Measurements from ENCODE around the gene DUS2. TPM values are rescaled to one million over a fixed set of nuclear protein-coding genes. Genes with fewer than 3 reads are reported as not detected.
A peak's percentile ranks its signal among the peaks of the same experiment; 100 is the strongest.

The DUS2 gene
- total and polyA plus RNA-seq, 9 of the 15 experiments (the other 6 are each of a cell fraction or from before 2014, with no cell fraction given), result 5.8 to 22.5 (median 20.6) TPM

GRCh38 chr16:68079626-68080344 is 56.7 kb downstream of the DUS2 start (continued):
- TF ChIP-seq YY1 (IDR thresholded peaks at IDR 0.05; ENCODE audit: borderline replicate concordance in 1 of 3, control insufficient read depth in 1 of 3, extremely low read depth in 1 of 3, insufficient read depth in 3 of 3, insufficient read length in 1 of 3, insufficient replicate concordance in 2 of 3, low read depth in 1 of 3, low read length in 2 of 3), result peak in 1 of 3 experiments; percentile 37
- TF ChIP-seq MBD2 (IDR thresholded peaks at IDR 0.05; ENCODE audit: borderline replicate concordance, low read depth), result peak; percentile 62
- peak; percentile 68 for TF ChIP-seq HMGN3 (IDR thresholded peaks at IDR 0.05; ENCODE audit: borderline replicate concordance, extremely low read depth, insufficient read length, low read depth, low read length)
- TF ChIP-seq FOXA1 (IDR thresholded peaks at IDR 0.05; ENCODE audit: borderline replicate concordance), result no peak
- TF ChIP-seq ZNF354B (CRISPR knock-in tag; IDR thresholded peaks at IDR 0.05), result no peak
- TF ChIP-seq ZNF449 (CRISPR knock-in tag; IDR thresholded peaks at IDR 0.05), result no peak; the same call in 1 of the 2 replicates
- TF ChIP-seq AFF1 (IDR thresholded peaks at IDR 0.05; ENCODE audit: low read depth in 1 of 2, partially characterized antibody in 2 of 2), result peak in 1 of 2 experiments; percentile 37
- TF ChIP-seq NR2F6 (CRISPR knock-in tag; IDR thresholded peaks at IDR 0.05), result 0 out of 2 replicates have a peak, but pooled peaks have one; percentile 8
- TF ChIP-seq RAD51 (IDR thresholded peaks at IDR 0.05; ENCODE audit: borderline replicate concordance, low read depth), result 0 out of 2 replicates have a peak, but pooled peaks have one; percentile 24
- TF ChIP-seq, protein P1, sequence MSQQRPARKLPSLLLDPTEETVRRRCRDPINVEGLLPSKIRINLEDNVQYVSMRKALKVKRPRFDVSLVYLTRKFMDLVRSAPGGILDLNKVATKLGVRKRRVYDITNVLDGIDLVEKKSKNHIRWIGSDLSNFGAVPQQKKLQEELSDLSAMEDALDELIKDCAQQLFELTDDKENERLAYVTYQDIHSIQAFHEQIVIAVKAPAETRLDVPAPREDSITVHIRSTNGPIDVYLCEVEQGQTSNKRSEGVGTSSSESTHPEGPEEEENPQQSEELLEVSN (IDR thresholded peaks at IDR 0.05; ENCODE audit: borderline replicate concordance in 1 of 2, extremely low read depth in 1 of 2, insufficient read depth in 1 of 2, insufficient read length in 1 of 2, low read depth in 1 of 2, low read length in 1 of 2, poor library complexity in 1 of 2, severe bottlenecking in 1 of 2), result peak in 1 of 2 experiments; percentile 22
- TF ChIP-seq NCOA1 (IDR thresholded peaks at IDR 0.05; ENCODE audit: low read depth), result peak; percentile 91; the same call in 1 of the 2 replicates
- peak; percentile 57 for TF ChIP-seq TAF9B (IDR thresholded peaks at IDR 0.05; ENCODE audit: partially characterized antibody)
- TF ChIP-seq RAD21 (CRISPR knock-in tag; conservative IDR thresholded peaks at IDR 0.05 in 1 of 2, IDR thresholded peaks at IDR 0.05 in 1 of 2), result 0 out of 4 replicates have a peak, but pooled peaks of 1 of the 2 experiments have one; percentile 2
- no peak; the same call in 1 of the 2 replicates for TF ChIP-seq XRCC5 (IDR thresholded peaks at IDR 0.05; ENCODE audit: low read depth, low read length)
- no peak for TF ChIP-seq ZNF316 (IDR thresholded peaks at IDR 0.05)
- peak in 1 of 2 experiments; percentile 70; a peak in 2 of 4 replicates for TF ChIP-seq TBL1XR1 (IDR thresholded peaks at IDR 0.05; ENCODE audit: low read length in 2 of 2)
- no peak for TF ChIP-seq ZNF23 (CRISPR knock-in tag; IDR thresholded peaks at IDR 0.05)
- TF ChIP-seq STAT5A (IDR thresholded peaks at IDR 0.05; ENCODE audit: borderline replicate concordance, low read length), result peak; percentile 56; the same call in 1 of the 2 replicates
- TF ChIP-seq NR3C1 (CRISPR knock-in tag; IDR thresholded peaks at IDR 0.05), result no peak
- TF ChIP-seq GTF2A2 (tag; IDR thresholded peaks at IDR 0.05), result no peak; the same call in 1 of the 2 replicates
